Stimulated activated CD8-positive, alpha-beta memory T cell treated with anti-CD3 and anti-CD28 coated beads, Interleukin-4, amount 100 ng/mL, for 1 hour (primary cell): Measurements from ENCODE around the gene CEP126.
"Not testable (repeated sequence)": the region's sequence is repeated elsewhere in the genome, so short reads cannot be mapped to it uniquely, and the experiment has no call there.

ENCODE experiments used
- DNase-seq, 2 donors: peaks; one replicate each; pipeline ENCODE4 v3.0.0-alpha.2; 2020; ENCODE audit warnings: low read depth in 2 of 2, low spot score in 1 of 2

The CEP126 gene

DNA sequence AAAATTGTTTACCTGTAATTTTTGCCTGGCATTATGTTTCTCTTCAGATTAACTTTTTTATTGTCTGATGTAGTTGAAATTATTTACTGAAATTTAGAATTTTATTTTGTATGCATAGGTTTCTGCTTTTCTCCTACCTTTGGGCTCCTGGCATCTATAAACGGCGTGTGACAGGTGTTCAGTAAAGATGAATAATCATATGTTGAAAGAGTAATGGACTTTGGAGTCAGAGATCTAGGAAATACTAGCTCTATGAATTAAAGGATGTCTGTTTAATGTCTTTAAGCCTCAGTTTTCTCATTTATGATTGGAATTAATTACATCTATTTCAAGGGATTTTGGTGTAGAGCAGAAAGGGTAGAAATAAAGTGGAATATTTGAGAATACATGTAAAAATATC is 8.7 kb downstream of the CEP126 start:
- DNase-seq = no peak

DNA sequence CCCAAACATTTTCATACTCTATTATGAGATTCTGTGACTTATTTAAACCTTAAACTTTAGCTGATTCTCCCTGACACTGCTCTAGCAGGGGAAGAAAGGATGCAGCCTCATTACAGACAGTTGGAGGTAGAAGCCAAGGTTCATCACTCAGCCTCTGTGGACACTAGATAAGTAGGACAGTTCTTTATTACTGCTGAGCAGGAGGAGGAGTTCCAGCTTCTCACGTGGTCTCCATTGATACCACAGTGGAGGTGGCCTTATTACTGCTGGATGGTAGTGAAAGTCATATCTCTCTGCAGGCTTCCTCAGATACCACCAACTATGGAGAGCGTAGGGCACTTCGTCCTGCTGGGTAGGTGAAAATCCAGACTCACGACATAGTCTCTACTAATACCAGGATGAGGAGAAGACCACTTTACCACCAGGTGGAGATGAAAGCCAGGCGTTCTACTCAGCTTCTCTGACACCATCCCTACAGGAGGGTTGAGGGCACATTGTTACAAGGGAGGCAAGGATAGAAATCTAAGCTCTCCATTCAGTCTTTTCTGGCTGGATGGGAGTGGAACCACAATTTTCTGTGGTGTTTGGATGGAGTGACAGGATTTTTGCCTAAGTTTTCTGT is 14.6 kb downstream of the CEP126 start:
- DNase-seq = no peak

- DNase-seq = no peak
Measured at GRCh38 chr11:101931692-101932091, 16.9 kb downstream of the CEP126 start.

DNA sequence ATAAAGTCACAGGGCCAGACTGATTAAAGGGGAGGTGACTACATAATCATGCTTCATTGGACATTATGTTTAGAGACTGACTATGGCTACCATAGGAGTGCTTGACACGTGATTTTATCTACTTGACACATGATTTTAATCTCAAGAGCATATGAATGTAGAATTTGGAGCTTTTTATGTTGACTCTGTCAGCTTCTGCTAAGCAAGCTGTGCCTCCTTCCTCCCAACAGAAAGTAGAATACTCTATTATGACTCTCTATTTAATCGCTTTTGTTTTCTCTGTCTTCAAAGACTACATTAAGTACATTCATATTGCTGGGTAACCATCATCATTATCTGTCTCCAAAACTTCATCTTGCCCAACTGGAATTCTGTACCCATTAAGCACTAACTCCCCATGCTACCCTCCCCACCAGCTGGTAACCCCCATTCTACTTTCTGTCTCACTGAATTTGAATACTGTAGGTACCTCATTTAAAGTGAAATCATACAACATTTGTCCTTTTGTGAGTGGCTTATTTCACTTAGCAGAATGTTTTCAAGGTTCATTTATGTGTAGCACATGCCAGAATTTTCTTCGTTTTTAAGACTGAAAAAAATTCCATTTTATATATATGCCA is 26.2 kb downstream of the CEP126 start:
- no peak for DNase-seq

GRCh38 chr11:101944923-101945322 is 30.1 kb downstream of the CEP126 start:
- DNase-seq = no peak

DNA sequence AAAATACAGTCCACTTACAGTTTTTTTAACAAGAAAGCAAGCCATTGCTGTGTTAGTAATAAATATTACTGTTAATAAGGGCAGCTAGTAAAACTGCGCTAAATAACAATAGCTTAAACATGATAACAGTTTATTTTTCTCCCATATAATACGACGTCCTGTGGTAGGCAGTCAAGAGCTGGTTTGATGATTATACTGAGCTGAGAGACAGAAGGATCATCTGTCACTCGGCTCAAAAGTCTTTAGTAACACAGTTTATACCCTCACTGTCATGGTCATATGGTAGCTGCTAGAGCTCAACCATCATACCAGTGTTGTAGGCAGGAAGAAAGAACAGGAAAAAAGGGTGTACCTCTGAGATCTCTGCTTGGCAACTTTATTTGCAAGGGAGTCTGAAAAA is 30.6 kb downstream of the CEP126 start:
- no peak for DNase-seq

DNA sequence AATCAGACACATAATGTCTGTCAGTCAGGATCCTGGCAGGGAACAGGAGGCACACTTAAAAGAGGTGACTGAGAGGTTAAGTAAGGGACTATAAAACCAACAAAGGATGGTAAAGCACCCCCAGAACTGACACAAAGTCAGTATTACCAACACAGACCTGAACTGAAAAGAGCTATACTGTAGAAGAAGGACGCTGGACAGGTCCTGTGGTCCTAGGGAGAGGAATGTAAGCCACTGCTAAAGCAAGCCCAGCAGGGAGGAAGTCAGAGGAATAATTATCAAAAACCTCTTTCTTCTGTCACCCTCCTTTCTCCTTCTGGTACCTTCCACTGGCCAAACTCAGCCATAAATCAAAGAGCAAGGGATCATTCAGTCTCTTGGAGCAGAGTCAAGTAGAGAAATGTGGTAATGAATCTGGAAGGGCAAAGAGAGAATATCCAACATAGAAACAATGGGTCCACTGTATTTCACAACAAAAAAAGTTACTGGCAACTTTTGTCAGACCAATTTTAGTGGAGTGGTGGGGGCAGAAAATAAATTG is 34.9 kb downstream of the CEP126 start:
- DNase-seq = no peak

GRCh38 chr11:101955278-101955677 is 40.5 kb downstream of the CEP126 start:
- DNase-seq = no peak

- no peak for DNase-seq
Measured at GRCh38 chr11:101955701-101956100, 40.9 kb downstream of the CEP126 start.

- no peak for DNase-seq
Measured at GRCh38 chr11:101960231-101960630, 45.4 kb downstream of the CEP126 start.

- not testable (repeated sequence) for DNase-seq
Measured at GRCh38 chr11:101964200-101964599, 49.4 kb downstream of the CEP126 start.

DNA sequence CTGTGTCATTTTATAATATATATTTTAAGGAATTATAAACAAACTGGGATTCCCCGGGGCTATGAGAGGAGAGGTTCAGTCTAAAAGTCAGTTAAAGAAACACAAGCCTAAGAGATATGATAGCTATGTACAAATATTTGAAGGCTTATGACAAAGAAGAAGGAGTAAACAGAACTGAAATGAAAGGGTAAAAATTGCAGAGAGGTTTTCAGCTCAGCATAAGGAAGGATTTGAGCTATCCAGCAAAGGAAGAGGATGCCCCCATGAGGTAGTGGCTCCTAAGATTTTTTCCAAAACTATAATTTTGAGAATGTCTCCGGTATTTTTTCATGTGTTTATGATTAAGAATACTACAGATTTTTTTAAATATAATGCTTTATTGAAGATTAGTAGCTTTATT is 59.4 kb downstream of the CEP126 start:
- DNase-seq = no peak

GRCh38 chr11:101974771-101975170 is 60.0 kb downstream of the CEP126 start:
- DNase-seq = no peak

- no peak for DNase-seq
Measured at GRCh38 chr11:101975734-101976133, 60.9 kb downstream of the CEP126 start.

- DNase-seq = no peak
Measured at GRCh38 chr11:101987370-101987769, 72.6 kb downstream of the CEP126 start.

GRCh38 chr11:101993172-101993571 is 78.4 kb downstream of the CEP126 start:
- no peak for DNase-seq

DNA sequence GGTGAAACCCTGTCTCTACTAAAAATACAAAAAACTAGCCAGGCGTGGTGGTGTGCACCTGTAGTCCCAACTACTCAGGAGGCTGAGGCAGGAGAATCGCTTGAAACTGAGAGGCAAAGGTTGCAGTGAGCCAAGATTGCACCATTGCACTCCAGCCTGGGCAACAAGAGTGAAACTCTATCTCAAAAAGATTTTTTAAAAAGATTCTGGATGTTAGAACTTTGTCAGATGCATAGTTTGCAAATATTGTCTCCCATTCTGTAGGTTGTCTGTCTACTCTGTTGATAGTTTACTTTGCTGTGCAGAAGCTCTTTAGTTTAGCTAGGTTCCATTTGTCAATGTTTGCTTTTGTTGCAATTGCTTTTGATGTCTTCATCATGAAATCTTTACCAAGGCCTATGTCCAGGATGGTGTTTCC is 79.3 kb downstream of the CEP126 start:
- DNase-seq = not testable (repeated sequence)

DNA sequence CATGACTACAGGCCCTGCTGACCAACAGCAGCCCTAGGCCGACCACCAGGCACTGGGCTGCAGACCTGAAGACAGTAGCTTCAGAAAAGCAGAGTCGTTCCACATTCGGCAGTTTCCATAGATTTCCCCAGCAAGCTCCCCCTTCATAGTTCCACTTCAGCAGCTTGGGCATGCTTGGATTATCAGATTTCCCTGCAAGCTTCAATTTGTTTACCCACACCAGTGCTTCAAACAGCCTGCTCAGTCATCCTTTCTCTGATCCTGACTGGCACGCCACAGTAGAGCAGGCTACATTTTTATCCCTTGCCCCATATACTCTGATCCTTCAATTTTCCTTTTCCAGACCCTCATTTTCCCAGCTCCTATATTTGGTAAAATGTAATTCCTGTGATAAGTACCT is 81.3 kb downstream of the CEP126 start:
- DNase-seq = no peak

- no peak for DNase-seq
Measured at GRCh38 chr11:102001657-102002338, 87.0 kb downstream of the CEP126 start.

- no peak for DNase-seq
Measured at GRCh38 chr11:102004220-102004619, 89.4 kb downstream of the CEP126 start.

DNA sequence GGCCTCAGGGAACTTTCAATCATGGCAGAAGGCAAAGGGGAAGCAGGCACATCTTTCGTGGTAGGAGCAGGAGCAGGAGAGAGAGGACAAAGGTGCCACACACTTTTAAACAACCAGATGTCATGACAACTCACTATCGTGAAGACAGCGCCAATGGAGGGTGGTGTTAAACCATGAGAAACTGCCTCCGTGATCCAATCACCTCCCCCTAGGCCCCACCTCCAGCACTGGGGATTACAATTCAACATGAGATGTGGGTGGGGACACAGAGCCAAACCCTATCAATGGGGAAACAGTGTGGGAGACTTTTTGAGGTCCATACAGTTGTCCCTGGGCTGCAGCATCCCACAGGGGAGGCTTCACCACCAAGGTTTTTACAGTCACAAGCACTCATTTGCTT is 90.5 kb downstream of the CEP126 start:
- no peak for DNase-seq

- DNase-seq = no peak
Measured at GRCh38 chr11:102006835-102007566, 92.2 kb downstream of the CEP126 start.
